HUDEP-2 (cell line): ENCODE measurements around the gene PEX14.

Experiments
- DNase-seq, 76 experiments: peaks; one replicate each; lab custom pipeline; 2025; ENCODE audit not compliant: unreplicated experiment in 76 of 76; lab: John Stamatoyannopoulos, UW

PEX14 gene

GRCh38 chr1:10674222-10674621 is 199.5 kb downstream of the PEX14 start:
- DNase-seq: no peak

GRCh38 chr1:10674700-10675609 is 200.2 kb downstream of the PEX14 start:
- DNase-seq: no peak

GRCh38 chr1:10675813-10676212 is 201.1 kb downstream of the PEX14 start:
- DNase-seq: no peak

GRCh38 chr1:10676963-10677362 is 202.2 kb downstream of the PEX14 start:
- no peak for DNase-seq

GRCh38 chr1:10677491-10678391 is 203.0 kb downstream of the PEX14 start:
- DNase-seq: no peak

GRCh38 chr1:10678402-10678801 is 203.7 kb downstream of the PEX14 start:
- no peak for DNase-seq

- no peak for DNase-seq
Measured at GRCh38 chr1:10678852-10679251, 204.1 kb downstream of the PEX14 start.

GRCh38 chr1:10679496-10680220 is 204.9 kb downstream of the PEX14 start:
- DNase-seq: no peak
